Measurements from ENCODE around the gene TAF1B.

Gene TAF1B

DNA sequence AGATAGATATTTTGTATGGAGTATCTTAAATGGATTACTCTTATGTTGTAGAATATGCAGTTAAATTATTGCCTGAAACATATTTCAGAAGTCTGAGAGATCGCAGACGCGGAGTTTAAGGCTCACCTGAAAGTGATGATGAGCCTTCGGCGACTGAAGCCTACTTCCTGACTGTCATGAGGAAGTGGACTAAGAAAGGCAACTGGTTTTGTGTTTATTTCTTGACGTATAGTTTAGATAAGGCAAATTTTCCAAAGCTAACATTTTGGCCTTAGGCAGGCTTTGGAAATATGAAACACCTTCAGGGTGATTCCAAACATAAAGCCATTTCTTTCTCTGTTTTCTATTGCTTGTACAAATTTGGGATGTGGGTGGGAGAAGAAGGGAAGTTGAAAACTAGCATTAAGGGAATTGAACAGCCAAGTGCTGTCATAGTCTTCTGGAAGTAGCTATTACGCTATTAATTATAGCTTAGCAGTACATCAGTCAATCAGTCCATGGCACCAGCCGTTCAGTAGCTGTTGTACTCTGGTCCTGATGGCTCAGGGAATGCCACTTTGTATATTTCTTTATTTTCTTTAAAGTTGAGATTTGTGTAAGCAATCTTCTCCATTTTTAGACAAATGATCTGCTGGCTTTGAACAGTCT is 109.7 kb downstream of the TAF1B start:
- H3K4me3 ChIP-seq (ENCODE audit: low read length): no peak overlapping the region; the same call in 1 of the 2 replicates
- TF ChIP-seq, protein P1, sequence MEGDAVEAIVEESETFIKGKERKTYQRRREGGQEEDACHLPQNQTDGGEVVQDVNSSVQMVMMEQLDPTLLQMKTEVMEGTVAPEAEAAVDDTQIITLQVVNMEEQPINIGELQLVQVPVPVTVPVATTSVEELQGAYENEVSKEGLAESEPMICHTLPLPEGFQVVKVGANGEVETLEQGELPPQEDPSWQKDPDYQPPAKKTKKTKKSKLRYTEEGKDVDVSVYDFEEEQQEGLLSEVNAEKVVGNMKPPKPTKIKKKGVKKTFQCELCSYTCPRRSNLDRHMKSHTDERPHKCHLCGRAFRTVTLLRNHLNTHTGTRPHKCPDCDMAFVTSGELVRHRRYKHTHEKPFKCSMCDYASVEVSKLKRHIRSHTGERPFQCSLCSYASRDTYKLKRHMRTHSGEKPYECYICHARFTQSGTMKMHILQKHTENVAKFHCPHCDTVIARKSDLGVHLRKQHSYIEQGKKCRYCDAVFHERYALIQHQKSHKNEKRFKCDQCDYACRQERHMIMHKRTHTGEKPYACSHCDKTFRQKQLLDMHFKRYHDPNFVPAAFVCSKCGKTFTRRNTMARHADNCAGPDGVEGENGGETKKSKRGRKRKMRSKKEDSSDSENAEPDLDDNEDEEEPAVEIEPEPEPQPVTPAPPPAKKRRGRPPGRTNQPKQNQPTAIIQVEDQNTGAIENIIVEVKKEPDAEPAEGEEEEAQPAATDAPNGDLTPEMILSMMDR (conservative IDR thresholded peaks at IDR 0.05; ENCODE audit: low read length): no peak
- DNase-seq (ENCODE audit: low read depth): no peak

DNA sequence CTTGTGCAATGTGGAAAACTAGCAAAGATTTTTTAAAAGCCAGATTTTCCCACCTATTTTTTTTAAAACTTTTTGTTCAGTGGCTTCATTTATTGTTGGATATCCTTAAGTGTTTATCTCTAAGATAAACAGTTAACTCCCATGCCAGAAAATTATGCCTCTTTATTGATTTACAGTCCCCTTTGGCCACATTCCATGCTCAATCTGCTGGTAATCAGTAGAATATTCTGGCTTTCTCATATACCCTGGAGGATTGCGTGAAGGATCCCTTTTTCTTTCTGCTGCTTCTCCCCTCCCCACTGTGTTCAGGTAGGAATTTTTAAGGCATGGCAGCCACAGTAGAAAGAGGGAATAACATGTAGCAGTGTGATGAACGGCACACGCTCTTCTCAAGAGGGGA is 110.9 kb downstream of the TAF1B start:
- TF ChIP-seq, protein P1 (conservative IDR thresholded peaks at IDR 0.05; ENCODE audit: low read length): no peak
- DNase-seq (ENCODE audit: low read depth): no peak
- no peak overlapping the region for H3K4me3 ChIP-seq (ENCODE audit: low read length)

DNA sequence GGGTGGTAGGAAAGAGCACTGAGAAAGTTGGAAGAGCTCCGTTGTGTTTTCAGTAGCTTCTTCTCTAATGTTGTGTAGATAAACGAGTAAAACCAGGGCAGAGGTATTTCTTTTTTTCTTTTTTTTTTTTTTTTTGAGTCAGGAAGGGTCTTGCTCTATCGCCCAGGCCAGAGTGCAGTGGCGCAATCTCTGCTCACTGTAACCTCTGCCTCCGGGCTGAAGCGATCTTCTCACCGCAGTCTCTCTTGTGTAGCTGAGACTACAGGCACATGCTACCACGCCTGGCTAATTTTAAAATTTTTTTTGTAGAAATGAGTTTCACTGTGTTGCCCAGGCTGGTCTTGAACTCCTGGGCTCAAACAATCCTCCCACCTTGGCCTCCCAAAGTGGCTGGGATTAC is 114.8 kb downstream of the TAF1B start:
- no peak overlapping the region for H3K4me3 ChIP-seq (ENCODE audit: low read length)
- DNase-seq (ENCODE audit: low read depth): no peak
- TF ChIP-seq, protein P1 (conservative IDR thresholded peaks at IDR 0.05; ENCODE audit: low read length): no peak

DNA sequence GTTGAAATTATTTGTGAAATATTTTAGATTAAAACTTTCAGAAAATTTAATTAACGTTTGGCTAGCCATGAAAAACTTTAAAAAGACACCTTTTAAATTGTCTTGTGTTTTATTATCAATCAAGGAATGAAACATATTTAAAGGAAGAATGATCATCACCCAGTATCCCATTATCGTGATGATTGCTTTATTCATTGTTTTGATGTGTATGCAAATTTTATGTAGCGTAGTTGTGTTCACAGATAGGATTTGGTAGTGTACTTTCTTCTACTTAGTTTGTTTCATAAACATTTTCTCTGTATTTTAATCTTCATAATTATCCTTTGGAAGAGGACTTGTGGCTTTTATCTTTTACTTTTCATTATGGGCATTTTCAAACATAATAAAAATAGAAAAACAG is 116.0 kb downstream of the TAF1B start:
- TF ChIP-seq, protein P1 (conservative IDR thresholded peaks at IDR 0.05; ENCODE audit: low read length): no peak
- H3K4me3 ChIP-seq (ENCODE audit: low read length): no peak overlapping the region
- no peak for DNase-seq (ENCODE audit: low read depth)

DNA sequence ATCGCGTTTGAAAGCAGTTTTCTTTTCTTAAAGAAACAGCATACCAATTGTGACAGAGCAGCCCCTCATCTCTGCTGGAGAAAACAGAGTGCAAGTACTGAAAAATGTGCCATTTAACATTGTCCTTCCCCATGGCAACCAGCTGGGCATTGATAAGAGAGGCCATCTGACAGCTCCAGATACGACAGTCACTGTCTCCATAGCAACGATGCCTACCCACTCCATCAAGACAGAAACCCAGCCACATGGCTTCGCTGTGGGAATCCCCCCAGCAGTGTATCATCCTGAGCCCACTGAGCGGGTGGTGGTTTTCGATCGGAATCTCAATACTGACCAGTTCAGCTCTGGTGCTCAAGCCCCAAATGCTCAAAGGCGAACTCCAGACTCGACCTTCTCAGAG is 117.7 kb downstream of the TAF1B start:
- DNase-seq (ENCODE audit: low read depth): no peak
- TF ChIP-seq, protein P1 (conservative IDR thresholded peaks at IDR 0.05; ENCODE audit: low read length): no peak
- H3K4me3 ChIP-seq (ENCODE audit: low read length): no peak overlapping the region

DNA sequence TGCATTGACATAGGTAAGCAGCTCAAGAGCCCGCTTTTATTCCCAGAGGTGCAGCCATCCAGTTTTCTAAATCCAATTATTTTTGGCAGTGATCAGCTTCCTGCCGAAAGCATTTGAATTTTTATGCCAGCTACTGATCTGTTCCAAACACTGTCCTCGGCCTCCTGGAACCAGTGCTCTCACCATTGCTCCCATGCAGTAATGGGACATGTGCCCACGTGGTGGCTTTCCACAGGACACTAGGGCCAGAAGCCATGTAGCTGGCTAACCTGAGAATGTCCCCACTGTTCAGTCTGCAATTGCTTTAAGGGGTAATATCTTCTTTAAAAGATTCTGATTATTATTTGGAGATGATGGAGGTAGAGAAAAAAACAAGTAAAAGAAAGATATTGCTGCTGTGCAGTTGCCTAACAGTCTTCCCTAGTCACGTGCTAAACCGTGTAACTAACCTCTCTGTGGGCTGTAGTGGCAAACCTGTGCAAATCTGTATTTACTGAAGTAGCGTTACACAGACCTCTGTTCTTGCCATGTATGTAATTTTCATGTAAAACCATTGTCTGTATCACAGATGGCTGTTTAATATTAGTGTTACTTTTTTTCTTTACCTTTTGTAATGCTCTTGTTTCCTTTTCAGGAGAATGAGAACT is 121.2 kb downstream of the TAF1B start:
- no peak for DNase-seq (ENCODE audit: low read depth)
- TF ChIP-seq, protein P1 (conservative IDR thresholded peaks at IDR 0.05; ENCODE audit: low read length): no peak
- H3K4me3 ChIP-seq (ENCODE audit: low read length): no peak overlapping the region
